Measurements from ENCODE around the gene CCDC33.

Gene CCDC33

GRCh38 chr15:74193299-74193718, 42.8 kb upstream of the CCDC33 start:
- TF ChIP-seq CTCF (IDR thresholded peaks at IDR 0.05; ENCODE audit: low read depth, low read length): no peak
- TF ChIP-seq EZH2phosphoT487 (IDR thresholded peaks at IDR 0.05; ENCODE audit: low read depth): no peak
- Histone ChIP-seq H2AFZ (ENCODE audit: low read depth, low read length) (no peak overlapping the region), H3K4me1 (ENCODE audit: low read length) (peaks cover 36% of the 10 kb centered on the region), H3K4me2 (ENCODE audit: low read length) (0 out of 2 replicates have a peak overlapping the region, but pooled peaks have one; percentile 1), H3K4me3 (ENCODE audit: low read length) (no peak overlapping the region), H3K79me2 (ENCODE audit: low read length) (no peaks in the 10 kb centered on the region), H4K20me1 (ENCODE audit: insufficient read depth, low read length) (no peaks in the 10 kb centered on the region), H3K27me3 (ENCODE audit: low read depth, low read length) (peaks cover 5% of the 10 kb centered on the region; the same call in 1 of the 2 replicates), H3K9me3 (ENCODE audit: insufficient read depth, low read length) (no peaks in the 10 kb centered on the region), H3K9ac (ENCODE audit: low read length) (no peak overlapping the region), H3K27ac (ENCODE audit: low read length) (no peak overlapping the region), H3K36me3 (replicated peaks; ENCODE audit: low read depth, low read length) (no peaks in the 10 kb centered on the region)

GRCh38 chr15:74193905-74194304, 42.2 kb upstream of the CCDC33 start:
- Histone ChIP-seq H3K79me2 (ENCODE audit: low read length) (no peaks in the 10 kb centered on the region), H3K9me3 (ENCODE audit: insufficient read depth, low read length) (no peaks in the 10 kb centered on the region), H3K9ac (ENCODE audit: low read length) (no peak overlapping the region), H3K4me1 (ENCODE audit: low read length) (peaks cover 36% of the 10 kb centered on the region), H3K27me3 (ENCODE audit: low read depth, low read length) (peaks cover 5% of the 10 kb centered on the region; the same call in 1 of the 2 replicates), H3K36me3 (replicated peaks; ENCODE audit: low read depth, low read length) (no peaks in the 10 kb centered on the region), H2AFZ (ENCODE audit: low read depth, low read length) (no peak overlapping the region), H3K4me3 (ENCODE audit: low read length) (no peak overlapping the region), H3K27ac (ENCODE audit: low read length) (no peak overlapping the region), H3K4me2 (ENCODE audit: low read length) (no peak overlapping the region), H4K20me1 (ENCODE audit: insufficient read depth, low read length) (no peaks in the 10 kb centered on the region)
- no peak for TF ChIP-seq EZH2phosphoT487 (IDR thresholded peaks at IDR 0.05; ENCODE audit: low read depth)
- TF ChIP-seq CTCF (IDR thresholded peaks at IDR 0.05; ENCODE audit: low read depth, low read length): no peak

- Histone ChIP-seq H3K4me3 (ENCODE audit: low read length) (no peak overlapping the region), H3K27me3 (ENCODE audit: low read depth, low read length) (peaks cover 5% of the 10 kb centered on the region; the same call in 1 of the 2 replicates), H4K20me1 (ENCODE audit: insufficient read depth, low read length) (no peaks in the 10 kb centered on the region), H3K9me3 (ENCODE audit: insufficient read depth, low read length) (no peaks in the 10 kb centered on the region), H3K36me3 (replicated peaks; ENCODE audit: low read depth, low read length) (no peaks in the 10 kb centered on the region), H3K79me2 (ENCODE audit: low read length) (no peaks in the 10 kb centered on the region), H3K4me2 (ENCODE audit: low read length) (peak overlapping the region; percentile 20; the same call in 1 of the 2 replicates), H3K9ac (ENCODE audit: low read length) (no peak overlapping the region), H3K27ac (ENCODE audit: low read length) (no peak overlapping the region), H2AFZ (ENCODE audit: low read depth, low read length) (no peak overlapping the region), H3K4me1 (ENCODE audit: low read length) (peaks cover 36% of the 10 kb centered on the region)
- TF ChIP-seq EZH2phosphoT487 (IDR thresholded peaks at IDR 0.05; ENCODE audit: low read depth) (no peak), CTCF (IDR thresholded peaks at IDR 0.05; ENCODE audit: low read depth, low read length) (no peak)
Measured at GRCh38 chr15:74194572-74195559, 41.3 kb upstream of the CCDC33 start.

GRCh38 chr15:74196175-74196574, 40.0 kb upstream of the CCDC33 start:
- H3K9ac ChIP-seq (ENCODE audit: low read length): no peak overlapping the region
- no peaks in the 10 kb centered on the region for H3K36me3 ChIP-seq (replicated peaks; ENCODE audit: low read depth, low read length)
- H3K4me1 ChIP-seq (ENCODE audit: low read length): peaks cover 44% of the 10 kb centered on the region
- H2AFZ ChIP-seq (ENCODE audit: low read depth, low read length): no peak overlapping the region
- no peak for TF ChIP-seq CTCF (IDR thresholded peaks at IDR 0.05; ENCODE audit: low read depth, low read length)
- H3K4me2 ChIP-seq (ENCODE audit: low read length): no peak overlapping the region
- H3K27ac ChIP-seq (ENCODE audit: low read length): no peak overlapping the region
- H3K9me3 ChIP-seq (ENCODE audit: insufficient read depth, low read length): no peaks in the 10 kb centered on the region
- no peaks in the 10 kb centered on the region for H3K79me2 ChIP-seq (ENCODE audit: low read length)
- H3K4me3 ChIP-seq (ENCODE audit: low read length): no peak overlapping the region
- H3K27me3 ChIP-seq (ENCODE audit: low read depth, low read length): peaks cover 5% of the 10 kb centered on the region; the same call in 1 of the 2 replicates
- no peaks in the 10 kb centered on the region for H4K20me1 ChIP-seq (ENCODE audit: insufficient read depth, low read length)

Measured in OCI-LY3 (cell line).